ENCODE results near the gene TSSK6.

The TSSK6 gene

GRCh38 chr19:19510432-19510831 lies 4.9 kb downstream of the TSSK6 start:
- TF ChIP-seq, protein P1, sequence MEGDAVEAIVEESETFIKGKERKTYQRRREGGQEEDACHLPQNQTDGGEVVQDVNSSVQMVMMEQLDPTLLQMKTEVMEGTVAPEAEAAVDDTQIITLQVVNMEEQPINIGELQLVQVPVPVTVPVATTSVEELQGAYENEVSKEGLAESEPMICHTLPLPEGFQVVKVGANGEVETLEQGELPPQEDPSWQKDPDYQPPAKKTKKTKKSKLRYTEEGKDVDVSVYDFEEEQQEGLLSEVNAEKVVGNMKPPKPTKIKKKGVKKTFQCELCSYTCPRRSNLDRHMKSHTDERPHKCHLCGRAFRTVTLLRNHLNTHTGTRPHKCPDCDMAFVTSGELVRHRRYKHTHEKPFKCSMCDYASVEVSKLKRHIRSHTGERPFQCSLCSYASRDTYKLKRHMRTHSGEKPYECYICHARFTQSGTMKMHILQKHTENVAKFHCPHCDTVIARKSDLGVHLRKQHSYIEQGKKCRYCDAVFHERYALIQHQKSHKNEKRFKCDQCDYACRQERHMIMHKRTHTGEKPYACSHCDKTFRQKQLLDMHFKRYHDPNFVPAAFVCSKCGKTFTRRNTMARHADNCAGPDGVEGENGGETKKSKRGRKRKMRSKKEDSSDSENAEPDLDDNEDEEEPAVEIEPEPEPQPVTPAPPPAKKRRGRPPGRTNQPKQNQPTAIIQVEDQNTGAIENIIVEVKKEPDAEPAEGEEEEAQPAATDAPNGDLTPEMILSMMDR (IDR thresholded peaks at IDR 0.05; ENCODE audit: borderline replicate concordance, control extremely low read depth, extremely low read depth, insufficient read depth, missing control alignments) = no peak
- in situ Hi-C loops (cut with MboI; ENCODE audit: low sequenced_read_pairs, unreplicated experiment) = no loop called here

DNA sequence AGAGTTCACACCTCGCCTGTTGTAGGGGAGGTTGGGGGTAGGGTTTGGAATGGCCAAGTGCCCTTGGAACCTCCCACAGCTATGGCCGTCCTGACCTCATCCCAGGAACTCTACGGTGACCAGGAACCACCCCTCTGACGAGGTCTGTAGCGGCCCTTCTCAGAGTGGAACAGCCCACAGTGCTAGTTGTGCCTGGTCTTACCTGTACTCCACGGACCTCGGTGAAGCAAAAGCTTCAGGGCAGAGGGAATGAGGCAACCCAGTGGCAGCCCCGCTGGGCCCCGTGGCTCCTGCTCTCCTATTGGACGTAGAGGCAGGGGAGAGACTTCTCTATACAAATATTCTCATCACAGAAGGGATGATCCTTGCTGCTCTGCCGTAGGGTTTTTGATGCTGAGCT lies 7.1 kb downstream of the TSSK6 start:
- no peak for DNase-seq (ENCODE audit: low spot score)
- TF ChIP-seq, protein P1 (IDR thresholded peaks at IDR 0.05; ENCODE audit: borderline replicate concordance, control extremely low read depth, extremely low read depth, insufficient read depth, missing control alignments) = no peak
- in situ Hi-C loops (cut with MboI; ENCODE audit: low sequenced_read_pairs, unreplicated experiment) = no loop called here

More at GRCh38 chr19:19510432-19510831, 4.9 kb downstream of the TSSK6 start:
- no peak for DNase-seq (ENCODE audit: low spot score)

DNA sequence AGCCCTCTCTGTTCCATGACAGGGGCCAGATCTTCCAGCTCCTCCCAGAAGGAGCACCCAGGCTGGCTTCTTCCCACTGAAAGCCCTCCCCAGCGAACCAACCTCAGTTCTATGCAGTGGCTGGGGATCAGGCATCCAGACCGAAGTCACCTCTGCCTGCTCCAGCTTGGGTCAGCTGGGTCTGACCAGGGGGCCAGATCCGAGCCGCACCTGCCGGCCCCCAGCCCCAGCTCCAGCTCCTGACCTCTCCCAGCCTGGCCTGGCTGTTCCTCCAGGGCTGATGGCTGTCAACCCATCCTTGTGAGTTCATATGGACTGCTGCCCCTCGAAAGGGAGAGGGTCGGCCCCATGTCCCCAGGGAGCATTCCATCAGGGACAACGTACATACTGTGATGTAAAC lies 8.0 kb downstream of the TSSK6 start:
- in situ Hi-C loops (cut with MboI; ENCODE audit: low sequenced_read_pairs, unreplicated experiment) = no loop called here
- TF ChIP-seq, protein P1 (IDR thresholded peaks at IDR 0.05; ENCODE audit: borderline replicate concordance, control extremely low read depth, extremely low read depth, insufficient read depth, missing control alignments) = no peak
- DNase-seq (ENCODE audit: low spot score) = no peak

DNA sequence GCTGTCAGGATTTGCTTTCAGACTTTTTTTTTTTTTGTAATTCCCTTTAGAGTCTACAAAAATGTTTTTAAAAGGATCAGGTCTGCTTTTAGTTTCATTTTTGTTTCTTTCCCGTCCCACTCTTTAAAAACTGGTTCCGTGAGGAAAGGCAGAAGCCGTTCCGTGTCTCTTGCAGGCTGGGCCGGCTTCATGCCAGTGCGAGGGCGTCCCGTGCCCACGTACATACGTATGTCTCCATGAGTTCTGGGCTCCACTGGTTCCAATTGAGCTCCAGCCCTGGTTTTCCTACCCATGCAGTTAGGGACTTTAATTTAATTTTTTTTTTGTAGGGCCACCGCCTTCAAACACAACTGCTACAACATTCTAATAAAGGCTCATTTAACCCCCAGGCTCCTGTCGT lies 8.8 kb downstream of the TSSK6 start:
- TF ChIP-seq, protein P1 (IDR thresholded peaks at IDR 0.05; ENCODE audit: borderline replicate concordance, control extremely low read depth, extremely low read depth, insufficient read depth, missing control alignments) = no peak
- in situ Hi-C loops (cut with MboI; ENCODE audit: low sequenced_read_pairs, unreplicated experiment) = no loop called here
- no peak for DNase-seq (ENCODE audit: low spot score)

GRCh38 chr19:19505669-19506326 lies 9.6 kb downstream of the TSSK6 start:
- no peak for DNase-seq (ENCODE audit: low spot score)
- TF ChIP-seq, protein P1 (IDR thresholded peaks at IDR 0.05; ENCODE audit: borderline replicate concordance, control extremely low read depth, extremely low read depth, insufficient read depth, missing control alignments) = no peak
- in situ Hi-C loops (cut with MboI; ENCODE audit: low sequenced_read_pairs, unreplicated experiment) = no loop called here

- no peak for DNase-seq (ENCODE audit: low spot score)
- in situ Hi-C loops (cut with MboI; ENCODE audit: low sequenced_read_pairs, unreplicated experiment) = no loop called here
- TF ChIP-seq, protein P1 (IDR thresholded peaks at IDR 0.05; ENCODE audit: borderline replicate concordance, control extremely low read depth, extremely low read depth, insufficient read depth, missing control alignments) = no peak
These were observed 10.3 kb downstream of the TSSK6 start for GRCh38 chr19:19504754-19505668.
